ENCODE measurements around the gene DMBX1. TPM values are rescaled to one million over a fixed set of nuclear protein-coding genes. Genes with fewer than 3 reads are reported as not detected.

DMBX1 gene
- total RNA-seq (not detected in 2 replicates), polyA plus RNA-seq (not detected in 2 replicates)

DNA sequence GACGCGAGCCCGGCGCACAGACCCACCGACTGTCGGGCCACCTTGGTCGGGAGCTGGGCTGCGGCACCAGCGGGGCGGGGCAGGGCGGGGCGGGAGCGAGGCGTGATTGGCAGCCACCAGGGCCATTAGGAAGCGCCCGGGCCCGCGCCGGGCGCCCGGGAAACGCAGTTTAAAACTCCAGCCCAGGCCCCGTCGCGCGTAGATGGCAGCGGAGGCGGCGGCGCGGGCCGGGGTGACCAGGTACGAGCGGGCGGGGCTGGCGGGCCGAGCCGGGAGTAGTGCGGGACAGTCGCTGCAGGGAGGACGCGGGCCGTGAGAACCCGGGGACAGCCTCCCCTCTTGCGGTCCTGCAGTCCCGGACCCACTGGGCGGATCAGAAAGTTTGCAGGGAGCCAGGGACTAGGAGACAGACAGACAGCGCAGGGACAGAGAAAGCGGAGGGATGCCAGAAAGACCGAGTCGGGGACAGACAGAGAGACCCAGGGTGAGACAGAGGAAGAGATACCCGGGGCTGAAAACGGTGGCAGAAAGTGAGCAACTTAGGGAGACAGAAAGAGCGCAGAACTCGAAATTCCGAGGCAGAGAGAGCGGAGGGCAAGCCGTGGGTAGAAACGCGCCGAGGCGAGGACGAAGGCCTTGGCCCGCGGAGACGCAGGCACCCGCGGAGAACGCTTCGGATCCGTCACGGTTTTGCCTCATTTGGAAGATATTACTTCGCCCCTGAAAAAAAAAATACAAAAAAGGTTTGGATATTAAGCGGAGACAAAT lies at the start of gene DMBX1:
Gene DMBX1 (plus strand): TSS at position 199 of the 768 bp plus-strand sequence. CDS start 17,175 bp downstream, outside the sequence.
- H3K9me3 ChIP-seq (ENCODE audit: low read depth), result no peaks in the 10 kb centered on the region
- peak within 1 kb of the TSS; percentile 23 for H3K4me3 ChIP-seq
- peaks cover 100% of the 10 kb centered on the region for H3K27me3 ChIP-seq
- H3K4me1 ChIP-seq (ENCODE audit: low read depth), result peaks cover 6% of the 10 kb centered on the region
- no peaks in the 10 kb centered on the region for H3K36me3 ChIP-seq
- DNase-seq (ENCODE audit: low read depth in 1 of 2, low spot score in 1 of 2), result peak in 1 of 2 donors; percentile 63
- no peak within 1 kb of the TSS for H3K27ac ChIP-seq
- TF ChIP-seq, protein P1, sequence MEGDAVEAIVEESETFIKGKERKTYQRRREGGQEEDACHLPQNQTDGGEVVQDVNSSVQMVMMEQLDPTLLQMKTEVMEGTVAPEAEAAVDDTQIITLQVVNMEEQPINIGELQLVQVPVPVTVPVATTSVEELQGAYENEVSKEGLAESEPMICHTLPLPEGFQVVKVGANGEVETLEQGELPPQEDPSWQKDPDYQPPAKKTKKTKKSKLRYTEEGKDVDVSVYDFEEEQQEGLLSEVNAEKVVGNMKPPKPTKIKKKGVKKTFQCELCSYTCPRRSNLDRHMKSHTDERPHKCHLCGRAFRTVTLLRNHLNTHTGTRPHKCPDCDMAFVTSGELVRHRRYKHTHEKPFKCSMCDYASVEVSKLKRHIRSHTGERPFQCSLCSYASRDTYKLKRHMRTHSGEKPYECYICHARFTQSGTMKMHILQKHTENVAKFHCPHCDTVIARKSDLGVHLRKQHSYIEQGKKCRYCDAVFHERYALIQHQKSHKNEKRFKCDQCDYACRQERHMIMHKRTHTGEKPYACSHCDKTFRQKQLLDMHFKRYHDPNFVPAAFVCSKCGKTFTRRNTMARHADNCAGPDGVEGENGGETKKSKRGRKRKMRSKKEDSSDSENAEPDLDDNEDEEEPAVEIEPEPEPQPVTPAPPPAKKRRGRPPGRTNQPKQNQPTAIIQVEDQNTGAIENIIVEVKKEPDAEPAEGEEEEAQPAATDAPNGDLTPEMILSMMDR (IDR thresholded peaks at IDR 0.05; ENCODE audit: low read depth, low read length), result no peak

DNA sequence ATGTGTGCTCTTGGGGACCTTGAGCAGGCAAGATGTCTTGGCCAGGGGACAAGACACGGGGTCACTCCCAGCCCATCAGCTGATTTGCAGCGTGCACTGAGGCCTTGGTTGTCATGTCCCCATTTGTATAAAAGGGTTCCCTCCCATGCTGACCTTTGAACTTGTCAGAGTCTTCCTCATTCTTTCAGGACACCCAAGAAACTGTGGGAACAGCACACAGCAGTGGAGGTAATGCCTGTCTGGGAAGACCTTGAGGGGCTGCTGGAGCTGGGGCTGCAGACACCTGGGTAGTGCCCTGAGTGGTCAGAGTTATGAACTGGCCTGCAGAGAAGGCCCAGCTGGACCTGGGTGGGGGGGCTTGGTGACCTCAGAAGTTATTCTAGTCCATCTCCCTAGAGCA lies 49.2 kb upstream of the DMBX1 start:
- no peaks in the 10 kb centered on the region for H3K36me3 ChIP-seq
- TF ChIP-seq, protein P1 (IDR thresholded peaks at IDR 0.05; ENCODE audit: low read depth, low read length), result no peak
- no peak for DNase-seq (ENCODE audit: low read depth in 1 of 2, low spot score in 1 of 2)
- H3K9me3 ChIP-seq (ENCODE audit: low read depth), result no peaks in the 10 kb centered on the region
- H3K4me1 ChIP-seq (ENCODE audit: low read depth), result no peaks in the 10 kb centered on the region
- peaks cover 24% of the 10 kb centered on the region for H3K27me3 ChIP-seq
- H3K4me3 ChIP-seq, result no peak overlapping the region
- no peak overlapping the region for H3K27ac ChIP-seq

DNA sequence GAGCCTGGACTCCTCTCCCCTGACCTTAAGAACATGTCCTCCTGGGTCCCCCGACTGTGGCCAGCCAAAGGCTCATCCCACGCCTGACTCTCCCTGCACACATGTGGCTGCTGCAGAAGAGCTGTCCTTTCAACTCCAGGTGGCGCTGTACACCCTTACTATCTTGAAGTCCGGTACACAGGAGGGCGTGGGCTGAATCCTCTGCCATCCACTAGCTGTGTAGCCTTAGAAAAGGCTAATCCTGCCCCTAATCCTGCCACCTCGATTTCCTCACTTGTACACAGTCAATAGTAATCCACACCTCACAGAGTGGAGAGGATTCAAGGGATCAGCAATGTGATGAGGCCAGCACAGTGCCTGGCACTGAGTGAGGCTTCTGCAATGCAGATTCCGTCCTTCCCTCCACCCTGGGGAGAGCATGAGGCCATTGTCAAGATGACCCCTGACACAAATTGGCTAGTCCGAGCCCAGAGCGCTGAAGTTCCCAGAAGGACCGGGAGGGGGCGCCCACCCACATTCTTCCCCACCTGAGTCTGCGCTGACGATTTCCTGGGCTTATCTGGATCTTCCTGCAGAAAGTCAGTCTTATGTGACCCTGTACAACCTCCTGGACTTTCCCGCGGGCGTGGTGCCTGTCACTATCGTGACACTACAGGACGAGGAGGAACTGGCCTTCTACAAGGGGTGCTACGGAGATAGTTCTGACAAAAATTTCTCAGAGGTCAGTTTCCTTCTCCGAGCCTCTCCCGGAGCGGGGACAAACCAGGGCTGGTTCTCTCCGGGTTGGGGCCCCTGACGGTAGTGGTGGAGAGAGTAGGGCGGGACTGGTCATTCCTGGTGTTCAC lies 47.1 kb upstream of the DMBX1 start:
- Histone ChIP-seq H3K4me1 (ENCODE audit: low read depth) (no peaks in the 10 kb centered on the region), H3K36me3 (no peaks in the 10 kb centered on the region), H3K27ac (no peak overlapping the region), H3K9me3 (ENCODE audit: low read depth) (no peaks in the 10 kb centered on the region), H3K27me3 (peaks cover 40% of the 10 kb centered on the region), H3K4me3 (no peak overlapping the region)
- DNase-seq (ENCODE audit: low read depth in 1 of 2, low spot score in 1 of 2), result peak; percentile 81 to 86
- TF ChIP-seq, protein P1 (IDR thresholded peaks at IDR 0.05; ENCODE audit: low read depth, low read length), result peak; percentile 87

DNA sequence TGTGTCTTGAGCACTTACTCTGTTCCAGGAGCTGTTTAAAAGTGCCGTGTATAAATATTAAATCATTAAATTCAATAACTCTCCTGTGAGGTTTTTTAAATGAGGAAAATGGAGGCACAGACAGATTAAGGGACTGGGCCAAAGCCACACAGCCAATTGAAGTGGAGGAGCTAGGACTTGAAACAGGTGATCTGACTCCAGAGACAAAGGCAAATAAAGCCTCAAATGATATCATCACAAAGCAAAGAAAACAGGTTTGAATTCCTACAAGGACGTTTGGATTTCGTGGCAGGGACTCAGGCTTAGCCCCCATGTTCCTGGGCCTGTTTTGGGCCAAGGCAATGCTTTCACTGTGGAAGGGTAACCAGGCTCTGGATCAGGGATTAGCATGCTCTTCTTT lies 45.2 kb upstream of the DMBX1 start:
- no peaks in the 10 kb centered on the region for H3K4me1 ChIP-seq (ENCODE audit: low read depth)
- TF ChIP-seq, protein P1 (IDR thresholded peaks at IDR 0.05; ENCODE audit: low read depth, low read length), result no peak
- H3K27me3 ChIP-seq, result peaks cover 59% of the 10 kb centered on the region
- no peak overlapping the region for H3K27ac ChIP-seq
- H3K9me3 ChIP-seq (ENCODE audit: low read depth), result no peaks in the 10 kb centered on the region
- H3K36me3 ChIP-seq, result no peaks in the 10 kb centered on the region
- DNase-seq (ENCODE audit: low read depth in 1 of 2, low spot score in 1 of 2), result no peak
- no peak overlapping the region for H3K4me3 ChIP-seq

DNA sequence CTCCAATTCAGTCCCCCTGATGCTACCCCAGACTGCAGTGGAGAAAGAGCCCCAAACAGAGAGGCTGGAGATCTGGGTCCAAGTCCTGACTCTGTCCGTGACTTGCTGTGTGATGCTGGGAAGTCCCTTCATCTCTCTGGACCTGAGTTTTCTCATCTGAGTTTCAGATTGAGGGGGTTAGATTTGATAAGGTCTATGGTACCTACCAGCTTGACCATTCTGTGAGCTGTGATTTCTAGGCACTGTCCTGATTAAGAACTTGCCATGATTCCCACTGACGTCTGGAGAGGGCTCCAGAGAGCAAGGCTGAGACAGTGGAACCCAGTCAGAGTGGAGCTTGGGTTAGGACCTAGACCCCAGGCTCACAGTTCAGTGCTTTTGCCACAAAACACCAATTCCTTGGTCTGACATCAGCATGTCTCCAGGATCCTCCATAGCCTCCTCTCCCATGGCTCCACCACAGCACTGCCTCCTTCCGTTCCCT lies 43.8 kb upstream of the DMBX1 start:
- Histone ChIP-seq H3K27me3 (peaks cover 73% of the 10 kb centered on the region), H3K4me3 (no peak overlapping the region), H3K4me1 (ENCODE audit: low read depth) (no peaks in the 10 kb centered on the region), H3K27ac (no peak overlapping the region), H3K36me3 (no peaks in the 10 kb centered on the region), H3K9me3 (ENCODE audit: low read depth) (no peaks in the 10 kb centered on the region)
- DNase-seq (ENCODE audit: low read depth in 1 of 2, low spot score in 1 of 2), result no peak
- TF ChIP-seq, protein P1 (IDR thresholded peaks at IDR 0.05; ENCODE audit: low read depth, low read length), result peak; percentile 20

Data from cardiac muscle cell (in vitro differentiated cells and primary cell).